Neural progenitor cell (in vitro differentiated cells): Measurements from ENCODE around the gene PPHLN1.

Experiments
- CTCF ChIP-seq: fragments of 200-600 bp; sonication (generic); IDR thresholded peaks from 2 replicates; pipeline ENCODE4 v1.5.1; 2017; ENCODE audit warnings: antibody characterized with exemption, mild to moderate bottlenecking
- EZH2phosphoT487 ChIP-seq: fragments of 200-600 bp; sonication (generic); IDR thresholded peaks from 2 replicates; pipeline ENCODE4 v1.6.1; 2017; ENCODE audit warnings: antibody characterized with exemption

- TF ChIP-seq CTCF (no peak), EZH2phosphoT487 (no peak)
Measured at GRCh38 chr12:42281278-42281677, 44.7 kb upstream of the PPHLN1 start.
